Measurements from ENCODE around the gene UBE2Q2.
A peak's percentile ranks its signal among the peaks of the same experiment; 100 is the strongest.

Gene UBE2Q2

GRCh38 chr15:75808563-75808962 lies 34.7 kb upstream of the UBE2Q2 start:
- TF ChIP-seq CTCF (IDR thresholded peaks at IDR 0.05; ENCODE audit: low read depth, low read length): no peak
- H3K36me3 ChIP-seq: no peaks in the 10 kb centered on the region
- no peak overlapping the region for H3K27ac ChIP-seq
- H3K27me3 ChIP-seq (ENCODE audit: insufficient read depth, low read depth, severe bottlenecking): no peaks in the 10 kb centered on the region
- no peak for DNase-seq
- no peaks in the 10 kb centered on the region for H3K9me3 ChIP-seq (ENCODE audit: severe bottlenecking)
- no peak overlapping the region for H3K4me3 ChIP-seq (ENCODE audit: low read depth, low read length)

- peak; percentile 60 for DNase-seq
- no peaks in the 10 kb centered on the region for H3K9me3 ChIP-seq (ENCODE audit: severe bottlenecking)
- no peaks in the 10 kb centered on the region for H3K27me3 ChIP-seq (ENCODE audit: insufficient read depth, low read depth, severe bottlenecking)
- no peak overlapping the region for H3K4me3 ChIP-seq (ENCODE audit: low read depth, low read length)
- H3K36me3 ChIP-seq: no peaks in the 10 kb centered on the region
- peak; percentile 81 for TF ChIP-seq CTCF (IDR thresholded peaks at IDR 0.05; ENCODE audit: low read depth, low read length)
- no peak overlapping the region for H3K27ac ChIP-seq
Measured at GRCh38 chr15:75809986-75810750, 33.1 kb upstream of the UBE2Q2 start.

GRCh38 chr15:75810874-75811498 lies 32.3 kb upstream of the UBE2Q2 start:
- Histone ChIP-seq H3K4me3 (ENCODE audit: low read depth, low read length) (no peak overlapping the region), H3K9me3 (ENCODE audit: severe bottlenecking) (no peaks in the 10 kb centered on the region), H3K27me3 (ENCODE audit: insufficient read depth, low read depth, severe bottlenecking) (no peaks in the 10 kb centered on the region), H3K36me3 (no peaks in the 10 kb centered on the region), H3K27ac (no peak overlapping the region)
- no peak for TF ChIP-seq CTCF (IDR thresholded peaks at IDR 0.05; ENCODE audit: low read depth, low read length)
- no peak for DNase-seq

GRCh38 chr15:75811626-75812025 lies 31.6 kb upstream of the UBE2Q2 start:
- TF ChIP-seq CTCF (IDR thresholded peaks at IDR 0.05; ENCODE audit: low read depth, low read length): no peak
- no peak overlapping the region for H3K4me3 ChIP-seq (ENCODE audit: low read depth, low read length)
- H3K27ac ChIP-seq: no peak overlapping the region
- no peaks in the 10 kb centered on the region for H3K9me3 ChIP-seq (ENCODE audit: severe bottlenecking)
- no peaks in the 10 kb centered on the region for H3K36me3 ChIP-seq
- H3K27me3 ChIP-seq (ENCODE audit: insufficient read depth, low read depth, severe bottlenecking): no peaks in the 10 kb centered on the region
- DNase-seq: no peak

GRCh38 chr15:75814794-75815193 lies 28.5 kb upstream of the UBE2Q2 start:
- Histone ChIP-seq H3K27me3 (ENCODE audit: insufficient read depth, low read depth, severe bottlenecking) (no peaks in the 10 kb centered on the region), H3K4me3 (ENCODE audit: low read depth, low read length) (no peak overlapping the region), H3K9me3 (ENCODE audit: severe bottlenecking) (no peaks in the 10 kb centered on the region), H3K27ac (no peak overlapping the region), H3K36me3 (no peaks in the 10 kb centered on the region)
- no peak for TF ChIP-seq CTCF (IDR thresholded peaks at IDR 0.05; ENCODE audit: low read depth, low read length)
- DNase-seq: no peak
